ENCODE data around the gene GUCY2C.
A peak's percentile ranks its signal among the peaks of the same experiment; 100 is the strongest.
"Not testable (repeated sequence)": the region's sequence is repeated elsewhere in the genome, so short reads cannot be mapped to it uniquely, and the experiment has no call there.

Gene GUCY2C

GRCh38 chr12:14696265-14696741, at the start of gene GUCY2C:
GUCY2C (minus strand) TSS chr12:14696599; CDS start chr12:14696448, 151 bp downstream.
- no peak for DNase-seq

- no peak for DNase-seq
These were observed 46.7 kb upstream of the GUCY2C start for GRCh38 chr12:14743061-14743460.

- DNase-seq, result no peak
These were observed 45.5 kb upstream of the GUCY2C start for GRCh38 chr12:14741942-14742341.

DNA sequence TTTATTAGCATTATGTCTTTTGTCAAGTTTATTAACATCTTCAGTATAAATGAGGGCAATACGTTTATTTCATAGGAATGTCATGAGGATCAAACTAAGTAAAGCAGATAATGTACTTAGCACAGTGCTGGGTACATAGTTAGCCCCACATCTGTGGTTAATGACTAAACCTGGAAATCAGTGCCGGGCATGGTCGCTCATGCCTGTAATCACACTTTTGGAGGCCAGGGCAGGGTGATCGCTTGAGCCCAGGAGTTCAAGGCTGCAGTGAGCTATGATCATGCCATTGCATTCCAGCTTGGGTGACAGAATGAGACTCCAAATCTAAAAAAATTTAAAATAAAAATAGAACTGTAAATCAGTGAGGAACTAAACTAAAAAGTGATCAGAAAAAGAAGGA, 44.8 kb upstream of the GUCY2C start:
- no peak for DNase-seq

DNA sequence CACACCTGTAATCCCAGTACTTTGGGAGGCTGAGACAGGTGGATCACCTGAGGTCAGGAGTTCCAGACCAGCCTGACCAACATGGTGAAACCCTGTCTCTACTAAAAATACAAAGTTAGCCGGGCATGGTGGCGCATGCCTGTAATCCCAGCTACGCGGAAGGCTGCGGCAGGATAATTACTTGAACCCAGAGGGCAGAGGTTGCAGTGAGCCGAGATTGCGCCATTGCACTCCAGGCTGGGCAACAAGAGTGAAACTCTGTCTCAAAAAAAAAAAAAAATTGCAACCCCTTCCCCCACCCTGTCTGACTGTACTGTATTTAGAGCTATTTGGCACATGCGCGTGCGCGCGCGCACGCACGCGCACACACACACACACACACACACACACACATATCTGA, 40.0 kb upstream of the GUCY2C start:
- DNase-seq, result not testable (repeated sequence)

GRCh38 chr12:14731821-14732220, 35.4 kb upstream of the GUCY2C start:
- no peak for DNase-seq

GRCh38 chr12:14729586-14729985, 33.2 kb upstream of the GUCY2C start:
- DNase-seq, result no peak

DNA sequence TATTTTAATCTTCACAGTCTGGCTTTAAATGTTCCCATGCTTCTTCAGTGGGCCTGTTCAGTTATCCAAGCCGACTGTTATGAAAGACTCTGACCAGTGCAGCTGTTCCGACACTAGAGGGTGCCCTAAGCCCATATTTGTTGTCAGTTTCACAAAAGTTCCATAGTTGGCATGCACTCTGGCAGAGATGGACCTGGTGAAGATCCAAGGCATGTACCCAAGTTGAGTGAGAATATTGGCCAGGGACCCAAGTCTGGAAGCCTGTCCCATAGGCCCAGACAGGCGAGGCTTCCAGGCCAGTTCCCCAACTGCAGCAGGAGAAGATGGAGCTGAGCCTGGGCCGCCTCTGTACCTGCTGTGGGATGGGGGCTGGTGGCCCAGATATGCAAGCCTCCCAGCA, 27.4 kb upstream of the GUCY2C start:
- peak; percentile 61 for DNase-seq

- peak; percentile 56 for DNase-seq
These were observed 20.5 kb upstream of the GUCY2C start for GRCh38 chr12:14716848-14717444.

GRCh38 chr12:14714437-14714836, 18.0 kb upstream of the GUCY2C start:
- no peak for DNase-seq

DNA sequence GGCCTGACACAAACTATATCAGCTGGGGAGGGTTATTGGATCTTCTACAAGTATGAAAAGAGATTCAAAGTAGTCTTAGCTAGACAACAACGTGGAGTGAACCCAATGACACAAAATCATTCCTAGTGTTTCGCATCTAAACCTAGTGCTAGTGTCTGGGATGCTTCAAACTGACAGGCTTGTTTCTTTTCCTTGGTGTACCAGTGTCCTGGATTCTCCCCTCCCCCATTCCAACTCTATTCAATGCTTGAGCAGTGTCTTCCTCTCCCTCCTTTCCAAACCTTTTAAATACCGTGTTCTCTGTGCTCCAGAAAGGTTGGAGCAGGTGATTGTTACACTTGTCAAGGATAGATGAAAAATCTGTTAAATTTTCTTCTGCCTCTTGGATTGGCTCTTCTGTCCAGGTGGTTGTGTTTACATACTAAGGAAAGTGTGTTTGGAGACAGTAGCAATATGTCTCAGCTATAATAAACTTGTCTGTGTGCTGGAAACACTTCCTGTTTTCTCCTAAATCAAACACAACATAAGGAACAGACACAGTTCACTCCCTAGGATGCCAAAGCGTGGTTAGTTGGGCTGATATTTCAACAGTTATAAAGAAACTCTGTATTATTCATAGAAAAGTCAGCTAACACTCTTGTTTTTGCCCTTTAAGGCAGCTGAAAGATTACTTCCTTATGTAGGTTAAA, 14.4 kb upstream of the GUCY2C start:
- DNase-seq, result no peak

DNA sequence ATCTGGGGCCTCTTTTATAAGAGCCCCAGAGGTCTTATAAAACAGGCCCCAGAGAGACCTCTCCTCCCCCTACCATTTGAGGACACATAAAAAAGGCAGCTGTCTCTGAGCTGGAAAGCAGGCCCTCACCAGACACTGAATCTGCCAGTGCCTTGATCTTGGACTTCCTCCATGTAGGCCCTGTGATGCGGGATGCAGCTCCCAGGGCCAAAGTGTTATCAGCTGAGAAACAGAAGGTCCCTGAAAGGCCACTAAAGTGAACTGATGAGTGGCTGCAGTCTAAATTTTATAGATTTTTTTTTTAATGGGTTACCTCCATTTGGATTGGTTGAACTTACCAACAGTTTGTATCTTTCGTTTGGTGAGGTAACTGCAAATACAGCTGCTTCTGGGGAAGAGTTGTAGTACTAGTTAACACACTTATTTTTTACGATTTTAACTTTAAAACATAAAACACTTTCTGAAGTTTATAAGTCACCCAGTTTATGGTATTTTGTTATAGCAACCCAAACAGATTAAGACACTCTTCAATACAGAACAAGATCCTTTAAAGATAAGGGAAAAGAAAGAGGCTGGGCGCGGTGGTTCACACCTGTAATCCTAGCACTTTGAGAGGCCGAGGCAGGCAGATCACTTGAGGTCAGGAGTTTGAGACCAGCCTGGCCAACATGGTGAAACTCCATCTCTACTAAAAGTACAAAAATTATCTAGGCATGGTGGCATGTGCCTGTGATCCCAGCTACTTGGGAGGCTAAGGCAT, 5.6 kb upstream of the GUCY2C start:
- no peak for DNase-seq

DNA sequence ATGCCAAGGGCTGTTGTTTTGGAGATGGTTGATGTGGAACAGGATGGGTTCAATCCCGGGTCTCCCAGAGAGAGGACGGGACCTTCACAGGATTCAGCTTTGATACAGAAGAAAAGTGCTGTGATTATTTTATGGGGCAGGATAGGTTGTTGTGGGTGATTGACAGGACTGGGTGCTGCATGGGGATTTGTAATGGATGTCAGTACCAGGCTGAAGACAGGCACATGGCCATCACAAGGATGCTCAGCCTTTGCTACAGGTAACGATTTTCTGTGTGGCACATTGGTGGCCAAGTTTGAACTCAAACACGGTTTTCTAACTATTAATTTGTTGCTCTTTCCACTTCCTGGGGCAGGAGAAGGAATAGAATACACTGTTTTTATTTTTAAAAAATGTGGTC, 4.5 kb upstream of the GUCY2C start:
- no peak for DNase-seq

DNA sequence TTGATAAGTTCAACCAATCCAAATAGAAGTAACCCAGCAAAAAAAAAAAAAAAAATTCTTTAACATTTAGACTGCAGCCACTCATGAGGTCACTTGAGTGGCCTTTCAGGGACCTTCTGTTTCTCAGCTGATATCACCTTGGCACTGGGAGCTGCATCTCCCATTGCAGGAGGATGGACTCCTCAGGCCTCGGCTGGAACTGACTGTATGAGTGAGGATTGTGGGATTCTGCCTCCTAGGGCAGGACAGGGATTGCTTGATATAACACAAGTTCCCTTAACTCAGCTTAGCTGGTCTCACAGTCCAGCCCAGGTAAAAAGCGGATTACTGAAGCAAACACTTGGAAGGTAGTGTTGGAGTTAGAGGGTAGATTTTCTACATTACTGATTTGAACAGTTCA, 3.5 kb upstream of the GUCY2C start:
- no peak for DNase-seq

- no peak for DNase-seq
These were observed 2.2 kb upstream of the GUCY2C start for GRCh38 chr12:14698555-14698954.

DNA sequence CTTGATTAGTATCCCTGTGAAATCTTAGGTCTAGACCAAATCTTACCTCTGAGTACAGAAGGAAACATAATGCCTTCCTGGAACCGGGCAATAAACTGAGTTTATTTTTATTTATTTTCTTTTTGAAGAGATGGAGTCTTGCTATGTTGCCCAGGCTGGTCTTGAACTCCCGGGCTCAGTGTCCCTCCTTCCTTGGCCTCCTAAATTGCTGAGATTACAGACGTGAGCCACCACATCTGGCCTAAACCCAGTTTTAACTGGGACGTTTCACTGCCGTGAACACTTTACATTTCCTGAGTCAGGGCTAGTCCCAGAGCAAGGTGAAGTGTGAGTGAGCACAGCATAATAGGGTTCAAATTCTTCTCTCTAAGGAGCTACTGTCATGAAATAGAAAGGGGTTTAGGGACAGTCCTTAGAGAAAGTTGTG, 671 bp downstream of the GUCY2C start:
- DNase-seq, result no peak

GRCh38 chr12:14694970-14695369, 1.4 kb downstream of the GUCY2C start:
- no peak for DNase-seq

DNA sequence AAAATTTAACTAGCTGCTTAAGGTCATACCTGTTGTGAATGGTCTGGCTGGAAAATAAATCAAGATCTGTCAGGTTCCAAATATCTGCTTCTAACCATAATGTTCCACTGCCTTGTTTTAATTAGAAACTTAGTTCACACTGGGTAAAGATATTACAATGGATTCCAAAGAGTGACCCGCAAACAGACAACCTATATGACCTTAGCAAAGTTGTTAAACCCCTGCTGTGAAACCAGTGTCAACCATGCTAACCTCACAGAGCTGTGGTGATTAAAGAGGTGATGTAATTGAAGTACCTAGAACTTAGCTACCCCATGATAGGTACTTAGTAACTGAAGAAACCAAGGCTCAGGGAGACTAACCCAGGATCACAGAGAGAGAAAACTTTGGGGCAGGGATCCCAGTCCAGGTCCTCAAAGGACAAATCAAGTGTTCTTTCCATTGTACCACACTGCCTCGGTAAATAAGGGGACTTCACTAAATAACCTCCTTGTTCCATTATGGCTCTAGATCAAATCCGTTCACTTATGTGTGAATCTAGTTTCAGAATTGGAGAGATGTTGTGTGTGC, 2.2 kb downstream of the GUCY2C start:
- no peak for DNase-seq

DNA sequence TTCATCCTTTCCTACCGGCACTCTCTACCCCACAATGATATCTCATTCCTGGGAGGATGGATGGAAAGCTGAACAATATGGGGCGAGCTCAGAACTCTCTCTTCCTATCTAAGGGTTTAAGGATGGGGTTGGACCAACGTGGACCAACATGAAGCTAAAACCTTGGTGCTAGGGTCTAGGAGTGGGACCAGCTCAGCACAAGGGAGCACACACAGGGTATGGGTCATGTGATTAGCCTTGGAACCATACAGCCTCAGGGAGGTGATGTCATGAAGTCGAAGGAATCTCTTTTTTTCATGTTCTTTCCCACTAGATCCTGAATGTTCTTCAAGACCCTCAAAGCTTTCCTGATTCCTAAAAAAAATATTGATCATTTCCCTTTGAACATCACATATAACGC, 3.3 kb downstream of the GUCY2C start:
- DNase-seq, result no peak

GRCh38 chr12:14691560-14691959, 4.8 kb downstream of the GUCY2C start:
- no peak for DNase-seq

DNA sequence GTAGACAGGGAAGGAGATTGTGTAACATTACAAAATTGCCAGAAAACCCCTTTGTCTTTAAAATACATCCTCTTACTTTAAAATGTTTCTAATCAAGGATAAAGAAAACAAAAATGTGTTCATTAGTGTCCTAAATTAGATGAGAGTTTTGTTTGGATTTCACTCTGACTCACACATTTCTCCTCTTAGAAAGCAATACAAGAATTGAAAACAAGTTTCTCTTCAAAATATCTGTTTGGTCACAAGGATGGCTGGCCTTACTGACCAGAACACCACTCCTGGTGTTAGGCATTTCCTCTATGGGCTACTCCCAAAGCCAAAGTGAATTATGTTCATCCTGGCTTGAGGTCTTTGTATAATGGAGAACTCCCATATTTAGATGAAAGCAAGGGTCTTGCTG, 6.4 kb downstream of the GUCY2C start:
- DNase-seq, result no peak

- no peak for DNase-seq
These were observed 7.3 kb downstream of the GUCY2C start for GRCh38 chr12:14689144-14689543.

- peak; percentile 10 for DNase-seq
These were observed 14.2 kb downstream of the GUCY2C start for GRCh38 chr12:14682231-14682630.

DNA sequence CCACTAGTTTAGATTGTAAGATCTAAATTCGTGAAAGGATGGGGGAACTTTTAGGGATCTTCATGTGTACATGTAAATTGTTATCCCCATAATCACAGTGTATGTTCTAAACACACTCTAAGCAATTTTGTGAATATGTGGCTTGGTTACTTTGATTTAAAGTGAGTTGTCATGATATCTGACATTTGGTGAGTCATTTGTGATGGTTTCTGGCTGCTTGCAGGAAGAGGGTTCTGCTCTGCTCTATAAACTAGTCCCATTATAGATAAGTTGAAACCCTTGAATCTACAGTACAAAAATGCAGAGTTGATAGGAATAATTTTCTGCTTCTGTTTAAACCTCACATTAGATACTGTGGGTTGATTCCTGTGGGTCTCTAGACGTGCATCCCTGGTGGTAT, 14.8 kb downstream of the GUCY2C start:
- no peak for DNase-seq

All from activated CD4-positive, alpha-beta T cell treated with anti-CD3 and anti-CD28 coated beads for 48 hours (primary cell).